ENCODE results near the gene SERGEF. TPM values are rescaled to one million over a fixed set of nuclear protein-coding genes. Genes with fewer than 3 reads are reported as not detected.
A peak's percentile ranks its signal among the peaks of the same experiment; 100 is the strongest.

SERGEF gene
- total RNA-seq, 4 donors from 2014 or later = 18.9 to 23.9 (median 20.6) TPM

DNA sequence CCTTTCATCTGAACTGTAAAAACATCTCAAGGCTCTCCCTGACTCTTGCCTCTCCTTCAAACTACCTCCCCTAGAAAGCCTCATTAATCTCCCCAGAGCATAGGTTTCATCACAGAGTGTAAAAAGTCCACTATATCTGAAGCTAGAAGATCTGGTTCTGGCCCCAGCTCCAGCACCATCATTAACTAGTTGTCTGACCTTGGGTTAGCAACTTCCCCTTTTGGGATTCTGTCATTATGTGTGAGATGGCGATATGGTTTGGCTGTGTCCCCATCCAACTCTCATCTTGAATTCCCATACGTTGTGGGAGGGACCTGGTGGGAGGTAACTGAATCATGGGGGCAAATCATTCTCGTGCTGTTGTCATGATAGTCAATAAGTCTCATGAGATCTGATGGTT is 181.0 kb downstream of the SERGEF start:
- DNase-seq (ENCODE audit: low spot score) (no peak), ATAC-seq (ENCODE audit: low FRiP score) (no peak)
- no peak for TF ChIP-seq CTCF (IDR thresholded peaks at IDR 0.05)

DNA sequence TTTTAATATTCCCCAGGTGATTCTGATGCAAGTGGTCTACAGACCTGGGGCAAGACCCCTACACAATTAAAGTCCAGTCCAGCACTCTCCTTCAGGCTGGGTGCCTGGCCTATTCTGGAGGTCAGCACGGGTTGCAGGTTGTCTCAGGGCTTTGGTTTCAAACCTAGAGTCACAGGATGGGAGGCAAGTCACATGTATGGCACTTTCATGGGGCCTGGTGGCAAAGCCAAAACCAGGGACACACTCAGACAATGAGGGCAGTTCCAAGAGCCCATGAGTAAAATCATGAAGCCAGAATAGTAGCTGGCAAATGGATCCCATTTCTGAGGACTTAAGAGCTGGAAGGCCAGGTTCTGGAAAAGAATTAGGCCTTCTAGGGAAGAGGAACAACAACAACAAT is 181.6 kb downstream of the SERGEF start:
- no peak for TF ChIP-seq CTCF (IDR thresholded peaks at IDR 0.05)
- DNase-seq (ENCODE audit: low spot score) (no peak), ATAC-seq (ENCODE audit: low FRiP score) (no peak)

DNA sequence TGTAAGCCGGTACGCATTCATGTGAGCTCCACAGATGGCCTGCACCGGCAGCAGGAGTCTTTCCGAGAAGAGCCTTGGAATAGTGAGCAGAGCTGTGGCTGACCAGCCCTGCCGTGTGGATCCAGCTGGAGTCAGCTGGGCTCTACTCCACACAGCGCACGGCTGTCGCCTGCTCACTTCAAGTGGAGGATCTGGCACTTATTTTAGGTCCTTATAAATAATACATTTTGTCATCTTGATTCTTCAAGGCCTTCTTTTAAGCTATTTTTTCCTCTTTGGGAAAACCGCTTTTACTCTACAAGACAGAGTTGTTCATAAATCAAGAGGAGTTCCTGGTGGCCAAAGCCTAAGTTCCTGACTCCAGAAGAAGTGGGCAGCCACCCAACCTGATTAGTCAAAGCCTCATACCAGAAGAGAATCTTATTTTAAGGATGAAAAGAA is 184.5 kb downstream of the SERGEF start:
- DNase-seq (ENCODE audit: low spot score) (no peak), ATAC-seq (ENCODE audit: low FRiP score) (peak; percentile 43)
- TF ChIP-seq CTCF (IDR thresholded peaks at IDR 0.05) = no peak

GRCh38 chr11:17827006-17827405 is 185.8 kb downstream of the SERGEF start:
- TF ChIP-seq CTCF (IDR thresholded peaks at IDR 0.05) = no peak
- DNase-seq (ENCODE audit: low spot score) (no peak), ATAC-seq (ENCODE audit: low FRiP score) (no peak)

- no peak for TF ChIP-seq CTCF (IDR thresholded peaks at IDR 0.05)
- ATAC-seq (ENCODE audit: low FRiP score) (peak; percentile 4), DNase-seq (ENCODE audit: low spot score) (no peak)
Observed at GRCh38 chr11:17822401-17822781, 190.5 kb downstream of the SERGEF start.

DNA sequence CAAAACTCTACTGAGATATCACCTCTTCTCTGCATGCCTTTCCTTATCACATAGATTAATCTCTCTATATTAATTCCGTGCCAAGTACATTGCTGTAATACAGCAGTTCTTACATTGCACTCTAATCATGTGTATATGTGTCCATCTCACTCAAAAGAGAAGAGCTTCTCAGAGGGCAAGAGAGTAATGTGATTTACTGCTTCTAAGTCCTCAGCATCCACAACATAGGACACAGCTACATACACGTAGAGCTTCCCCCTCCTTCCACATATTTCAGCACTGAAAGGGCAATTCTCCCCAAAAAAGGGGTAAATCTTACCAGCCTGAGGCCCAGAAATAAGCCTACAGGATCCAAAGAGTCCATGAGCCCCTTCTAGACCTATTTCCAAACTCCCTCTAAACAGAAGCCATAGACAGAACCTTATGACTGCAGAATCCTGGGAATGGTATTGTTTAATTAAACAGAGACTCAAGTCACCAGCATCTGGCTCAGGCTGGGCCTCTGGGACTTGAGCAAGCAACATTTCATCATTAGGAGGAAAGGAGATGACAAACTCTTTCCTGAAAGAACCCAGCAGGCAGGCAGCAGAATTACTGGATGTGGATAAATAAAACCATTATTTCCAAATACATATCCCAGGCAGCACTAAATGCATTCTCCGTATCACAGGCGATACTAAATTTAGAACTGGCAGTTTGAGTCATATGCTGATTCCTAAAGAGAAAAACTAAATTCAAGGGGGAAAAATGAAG is 191.0 kb downstream of the SERGEF start:
- TF ChIP-seq CTCF (IDR thresholded peaks at IDR 0.05) = no peak
- ATAC-seq (ENCODE audit: low FRiP score) = peak; percentile 64
- DNase-seq (ENCODE audit: low spot score) = no peak

DNA sequence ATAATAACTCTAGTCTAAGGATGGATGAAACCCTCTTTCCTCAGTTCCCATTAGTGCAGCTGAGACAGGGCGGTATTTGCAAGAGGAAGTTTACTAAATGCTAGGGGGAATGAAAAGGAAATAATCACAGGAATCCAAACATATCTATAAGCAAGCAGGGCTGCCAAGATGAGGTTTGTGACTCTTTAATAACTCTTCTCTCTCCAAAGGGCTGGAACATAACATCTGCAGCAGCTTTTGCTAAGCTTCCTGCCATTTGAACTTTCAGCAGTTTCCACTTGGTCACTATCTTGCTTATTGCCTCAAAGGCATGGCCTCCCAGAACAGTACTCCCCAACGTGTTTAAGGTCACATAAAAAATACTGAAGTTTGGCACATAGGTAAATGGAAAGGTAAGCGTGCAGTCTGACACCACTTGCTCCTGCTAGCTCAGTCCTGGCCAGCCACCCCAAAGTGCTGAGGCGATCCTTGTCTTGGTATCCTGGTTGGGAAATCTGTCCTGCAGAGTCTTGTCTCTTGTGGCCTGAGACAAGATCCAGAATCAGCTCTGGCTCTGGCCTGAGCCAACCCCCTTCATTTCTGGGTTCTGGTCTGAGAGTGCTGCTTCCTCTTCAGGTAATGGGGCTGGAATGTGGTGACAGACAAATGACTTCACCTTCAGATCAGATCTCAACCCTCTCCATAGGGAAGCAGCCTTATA is 196.5 kb downstream of the SERGEF start:
- ATAC-seq (ENCODE audit: low FRiP score) (no peak), DNase-seq (ENCODE audit: low spot score) (no peak)
- TF ChIP-seq CTCF (IDR thresholded peaks at IDR 0.05) = no peak

All from omental fat pad (tissue), 4 donors.